H1 (cell line): ENCODE measurements around the gene LSM14B. TPM values are rescaled to one million over a fixed set of nuclear protein-coding genes. Genes with fewer than 3 reads are reported as not detected.

ENCODE experiments used
- CTCF ChIA-PET: fragments of 300-600 bp; sonication (Branson Sonifier 250); formaldehyde crosslinking; loops from one replicate; lab custom pipeline; 2021; ENCODE audit not compliant: partially characterized antibody; lab: Charles Lee
- POLR2A ChIA-PET: fragments of 300-600 bp; sonication (Branson Sonifier 250); formaldehyde crosslinking; loops from one replicate; lab custom pipeline; 2021; ENCODE audit warnings: inconsistent platforms; ENCODE audit not compliant: partially characterized antibody; lab: Charles Lee
- DNase-seq, 2 experiments: peaks; one replicate each; pipeline versions ENCODE4 v3.0.0 to v3.0.0-alpha.2; 2010 to 2022; ENCODE audit warnings: low spot score in 2 of 2, low read depth in 1 of 2, mixed read lengths in 1 of 2
- FAIRE-seq: peaks from 2 replicates; lab custom pipeline; 2011; peaks lifted over from hg19 to GRCh38; lab: Jason Lieb, UNC
- H2AFZ ChIP-seq: 2 replicates; pipeline ENCODE4 v1.8.1; 2012; ENCODE audit warnings: low read length, inconsistent platforms
- H2AK5ac ChIP-seq: 2 replicates; pipeline ENCODE4 v1.6.1; 2013; ENCODE audit warnings: low read depth, low read length
- H2BK120ac ChIP-seq: replicated peaks from 2 replicates; pipeline ENCODE3; 2013; ENCODE audit warnings: low read depth, low read length, inconsistent platforms
- H2BK12ac ChIP-seq: 2 replicates; pipeline ENCODE4 v1.6.1; 2013; ENCODE audit warnings: low read depth, low read length
- H2BK15ac ChIP-seq: 2 replicates; pipeline ENCODE4 v1.6.1; 2013; ENCODE audit warnings: low read length
- H2BK20ac ChIP-seq: 2 replicates; pipeline ENCODE4 v1.6.1; 2013; ENCODE audit warnings: low read length
- H2BK5ac ChIP-seq: 2 replicates; pipeline ENCODE4 v1.6.1; 2013; ENCODE audit warnings: low read depth, low read length
- H3K14ac ChIP-seq: 2 replicates; pipeline ENCODE4 v1.6.1; 2013; ENCODE audit warnings: inconsistent platforms; ENCODE audit not compliant: insufficient read length
- H3K18ac ChIP-seq: 2 replicates; pipeline ENCODE4 v1.6.1; 2013; ENCODE audit warnings: low read length; ENCODE audit errors: extremely low read depth
- H3K23ac ChIP-seq: 2 replicates; pipeline ENCODE4 v1.6.1; 2013; ENCODE audit warnings: inconsistent platforms; ENCODE audit not compliant: insufficient read length
- H3K23me2 ChIP-seq: 2 replicates; pipeline ENCODE4 v1.6.1; 2013; ENCODE audit warnings: low read depth, low read length
- H3K27ac ChIP-seq: 2 replicates; pipeline ENCODE4 v1.6.1; 2011; ENCODE audit warnings: low read depth, low read length, inconsistent platforms
- H3K27me3 ChIP-seq, 4 experiments: replicated peaks in 1 of 4; 1 replicate in 1 of 4; 2 replicates in 3 of 4; pipeline versions ENCODE4 v1.6.1 to v1.8.1; 2011 to 2013; ENCODE audit warnings: low read length in 3 of 4, mild to moderate bottlenecking in 3 of 4, inconsistent platforms in 2 of 4, mixed read lengths in 2 of 4, moderate library complexity in 1 of 4; ENCODE audit not compliant: control insufficient read depth in 3 of 4, insufficient read depth in 3 of 4; ENCODE audit errors: extremely low read depth in 1 of 4
- H3K36me3 ChIP-seq, 4 experiments: 2 replicates each; pipeline versions ENCODE4 v1.6.1 to v1.8.1; 2011 to 2013; ENCODE audit warnings: mild to moderate bottlenecking in 4 of 4, low read length in 3 of 4, moderate library complexity in 2 of 4, control low read depth in 1 of 4, inconsistent platforms in 1 of 4; ENCODE audit not compliant: insufficient read depth in 4 of 4, control insufficient read depth in 2 of 4
- H3K4ac ChIP-seq: replicated peaks from 2 replicates; pipeline ENCODE3; 2013; ENCODE audit warnings: low read length, low read depth, mixed read lengths, inconsistent platforms; ENCODE audit not compliant: insufficient read length
- H3K4me1 ChIP-seq, 4 experiments: replicated peaks in 1 of 4; 1 replicate in 1 of 4; 2 replicates in 3 of 4; pipeline versions ENCODE4 v1.6.1 to v1.8.1; 2011 to 2013; ENCODE audit warnings: low read length in 3 of 4, inconsistent platforms in 2 of 4, mixed read lengths in 1 of 4; ENCODE audit not compliant: insufficient read depth in 4 of 4, control insufficient read depth in 3 of 4
- H3K4me2 ChIP-seq, 2 experiments: 2 replicates each; pipeline versions ENCODE4 v1.6.1 to v1.8.1; 2011 to 2013; ENCODE audit warnings: low read depth in 2 of 2, low read length in 2 of 2, control low read depth in 1 of 2, inconsistent platforms in 1 of 2, mild to moderate bottlenecking in 1 of 2; ENCODE audit not compliant: insufficient read depth in 1 of 2
- H3K4me3 ChIP-seq, 4 experiments: fragments of 200-600, 300-600 bp in 1 of 4; sonication (generic), shearing (Covaris generic), sonication (Bioruptor Twin) in 1 of 4; 2 replicates each; pipeline versions ENCODE4 v1.5.1 to v1.8.1; 2011 to 2016; ENCODE audit warnings: low read length in 4 of 4, low read depth in 3 of 4, control low read depth in 2 of 4, inconsistent platforms in 2 of 4, mild to moderate bottlenecking in 2 of 4, mixed read lengths in 1 of 4, moderate library complexity in 1 of 4; ENCODE audit not compliant: insufficient read depth in 2 of 4; ENCODE audit errors: extremely low read depth in 1 of 4
- H3K56ac ChIP-seq: replicated peaks from 2 replicates; pipeline ENCODE3; 2013; ENCODE audit warnings: low read depth, mild to moderate bottlenecking, mixed read lengths, low read length, inconsistent platforms; ENCODE audit not compliant: insufficient read length
- H3K79me1 ChIP-seq: 2 replicates; pipeline ENCODE4 v1.6.1; 2013; ENCODE audit warnings: low read depth, low read length, control low read depth
- H3K79me2 ChIP-seq, 2 experiments: 2 replicates each; pipeline versions ENCODE4 v1.6.1 to v1.8.1; 2012 to 2013; ENCODE audit warnings: low read length in 2 of 2, mild to moderate bottlenecking in 2 of 2, inconsistent platforms in 1 of 2; ENCODE audit not compliant: insufficient read depth in 2 of 2, control insufficient read depth in 1 of 2
- H3K9ac ChIP-seq, 4 experiments: replicated peaks in 1 of 4; 1 replicate in 1 of 4; 2 replicates in 3 of 4; pipeline versions ENCODE4 v1.6.1 to v1.8.1; 2011 to 2013; ENCODE audit warnings: low read depth in 3 of 4, low read length in 3 of 4, control low read depth in 2 of 4, mild to moderate bottlenecking in 2 of 4, moderate library complexity in 2 of 4, inconsistent platforms in 1 of 4; ENCODE audit errors: extremely low read depth in 1 of 4
- H3K9me3 ChIP-seq, 2 experiments: 2 replicates each; pipeline versions ENCODE4 v1.6.1 to v1.8.1; 2012 to 2013; ENCODE audit warnings: mild to moderate bottlenecking in 2 of 2, moderate library complexity in 2 of 2, control low read depth in 1 of 2, inconsistent platforms in 1 of 2, low read depth in 1 of 2, low read length in 1 of 2, mixed read lengths in 1 of 2; ENCODE audit not compliant: insufficient read depth in 2 of 2
- H4K20me1 ChIP-seq, 2 experiments: replicated peaks in 1 of 2; 2 replicates each; pipeline versions ENCODE3 to v1.8.1; 2011 to 2013; ENCODE audit warnings: inconsistent platforms in 2 of 2, low read length in 2 of 2, mild to moderate bottlenecking in 1 of 2; ENCODE audit not compliant: insufficient read depth in 2 of 2, control insufficient read depth in 1 of 2
- H4K5ac ChIP-seq: 2 replicates; pipeline ENCODE4 v1.6.1; 2013; ENCODE audit warnings: low read length, low read depth, mixed read lengths, inconsistent platforms; ENCODE audit not compliant: insufficient read length
- H4K8ac ChIP-seq: 2 replicates; pipeline ENCODE4 v1.8.0; 2013; ENCODE audit warnings: mild to moderate bottlenecking, moderate library complexity, low read length, inconsistent platforms; ENCODE audit not compliant: insufficient read depth; ENCODE audit errors: extremely low read depth
- H4K91ac ChIP-seq: replicated peaks from 2 replicates; pipeline ENCODE3; 2013; ENCODE audit warnings: low read length, mixed read lengths, inconsistent platforms; ENCODE audit not compliant: insufficient read length
- CTBP2 ChIP-seq: IDR thresholded peaks from 2 replicates; pipeline ENCODE4 v1.7.0; 2011; ENCODE audit warnings: borderline replicate concordance, mild to moderate bottlenecking, moderate library complexity, mixed read lengths, low read length; ENCODE audit not compliant: insufficient read depth, insufficient read length
- EGR1 ChIP-seq: IDR thresholded peaks from 2 replicates; pipeline ENCODE4 v1.6.1; 2011; ENCODE audit warnings: low read depth, low read length, borderline replicate concordance
- EZH2 ChIP-seq: fragments of 200-600 bp; sonication (generic); IDR thresholded peaks from 2 replicates; pipeline ENCODE4 v1.7.1; 2012; ENCODE audit warnings: low read depth, mild to moderate bottlenecking, moderate library complexity, low read length, inconsistent platforms; ENCODE audit not compliant: severe bottlenecking
- KDM5A ChIP-seq: fragments of 200-600 bp; IDR thresholded peaks from 2 replicates; pipeline ENCODE4 v1.7.1; 2012; ENCODE audit warnings: mild to moderate bottlenecking, low read length, inconsistent platforms, mixed read lengths
- PHF8 ChIP-seq: fragments of 200-600 bp; sonication (generic); conservative IDR thresholded peaks from 2 replicates; pipeline ENCODE4 v1.7.1; 2012; ENCODE audit warnings: low read depth, mild to moderate bottlenecking, inconsistent platforms, low read length, moderate library complexity
- RBBP5 ChIP-seq: IDR thresholded peaks from 2 replicates; pipeline ENCODE4 v1.7.1; 2012; ENCODE audit warnings: low read depth, mild to moderate bottlenecking, inconsistent platforms, low read length, moderate library complexity, borderline replicate concordance
- RNF2 ChIP-seq: fragments of 200-900, 300-1000 bp; sonication (generic); IDR thresholded peaks from 2 replicates; pipeline ENCODE4 v1.7.1; 2016; ENCODE audit warnings: borderline replicate concordance, low read depth, mild to moderate bottlenecking, antibody characterized with exemption, low read length; ENCODE audit not compliant: poor library complexity, severe bottlenecking; ENCODE audit errors: missing control alignments
- SIRT6 ChIP-seq: IDR thresholded peaks from one replicate; pipeline ENCODE4 v1.7.1; 2012; ENCODE audit warnings: low read length, inconsistent platforms
- SRF ChIP-seq: IDR thresholded peaks from 2 replicates; pipeline ENCODE4 v1.6.1; 2011; ENCODE audit warnings: mild to moderate bottlenecking, low read depth, low read length, moderate library complexity
- SUZ12 ChIP-seq: fragments of 200-600 bp; sonication (generic); IDR thresholded peaks from 2 replicates; pipeline ENCODE4 v1.6.1; 2012; ENCODE audit warnings: mild to moderate bottlenecking, inconsistent platforms, low read length, moderate library complexity, mixed read lengths
- TBP ChIP-seq: IDR thresholded peaks from 2 replicates; pipeline ENCODE4 v1.6.1; 2011; ENCODE audit warnings: low read depth, low read length, improper control_type of control experiment
- WGBS, 2 experiments: shearing (Covaris generic) in 1 of 2; methylation state at CpG; one replicate each; pipeline versions ENCODE4 v1.1.6 to v1.1.7; 2013 to 2015; ENCODE audit warnings: low lambda C conversion rate in 2 of 2, mixed read lengths in 2 of 2, inconsistent platforms in 1 of 2, low coverage in 1 of 2, missing lambda C conversion rate in 1 of 2; ENCODE audit not compliant: insufficient replicate concordance in 2 of 2, insufficient coverage in 1 of 2, insufficient read length in 1 of 2; ENCODE audit errors: extremely low coverage in 1 of 2, missing lambda C conversion rate in 1 of 2; 5-methylcytosine and 5-hydroxymethylcytosine counted together
- polyA plus RNA-seq, 7 experiments: library from polyadenylated mRNA; depleted of rRNA in 3 of 7; stranded (reverse) in 5 of 7; unstranded in 2 of 7; fragments of >200 nt in 5 of 7; fragments of 200-250 nt in 2 of 7; gene quantifications; 1 replicate in 5 of 7; 2 replicates in 1 of 7; 4 replicates in 1 of 7; pipeline versions ENCODE4 v1.2.1 to v1.2.3, GENCODE V29; 2011 to 2013; ENCODE audit warnings: missing spikeins in 2 of 7, mixed read lengths in 2 of 7
- total RNA-seq: library from RNA; stranded (reverse); fragmentation: NEBNext Ultra II Directional; extraction: Animal tissue kit (Norgen Biotek cat#: 25700); gene quantifications from 2 replicates; pipeline ENCODE4 v1.2.1, GENCODE V29; 2021
- TF ChIP-seq, protein P1 (sequence below): IDR thresholded peaks from 2 replicates; pipeline ENCODE4 v1.6.1; 2012; ENCODE audit warnings: inconsistent platforms

LSM14B gene
- total and polyA plus RNA-seq, 2 of the 8 experiments (the other 6 are each of a cell fraction or from before 2014, with no cell fraction given): 58.3 to 65.6 TPM

DNA sequence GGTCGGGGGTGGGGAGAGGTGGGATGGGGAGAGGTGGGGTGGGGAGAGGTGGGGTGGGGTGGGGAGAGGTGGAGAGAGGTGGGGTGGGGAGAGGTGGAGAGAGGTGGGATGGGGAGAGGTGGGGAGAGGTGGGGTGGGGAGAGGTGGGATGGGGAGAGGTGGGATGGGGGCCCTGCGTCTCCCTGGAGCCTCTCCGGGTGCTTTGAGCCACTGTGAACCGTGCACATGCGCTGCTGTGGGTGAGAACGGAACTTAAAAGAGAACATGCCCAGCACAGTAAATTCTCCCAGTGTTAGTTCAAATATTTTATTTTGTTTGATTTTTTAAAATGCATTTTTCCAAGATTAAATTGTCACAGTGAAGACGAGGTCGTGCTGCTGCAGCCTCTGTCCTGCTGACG, 38.0 kb downstream of the LSM14B start:
- CTCF ChIA-PET: no interaction called here
- Histone ChIP-seq H2BK5ac (no peak overlapping the region; the same call in 1 of the 2 replicates), H3K27ac (no peak overlapping the region), H2BK15ac (no peak overlapping the region), H2AK5ac (no peak overlapping the region), H3K4me1 (peaks cover 0 to 14% (median 6%) of the 10 kb centered on the region in 4 experiments; a peak in 6 of 7 replicates), H3K18ac (no peak overlapping the region), H3K4me2 (no peak overlapping the region), H3K23me2 (no peaks in the 10 kb centered on the region), H3K14ac (no peak overlapping the region), H4K20me1 (peaks cover 18 to 55% of the 10 kb centered on the region in 2 experiments), H2BK12ac (no peak overlapping the region), H3K56ac (no peak overlapping the region), H3K9ac (no peak overlapping the region), H4K5ac (no peak overlapping the region), H3K23ac (no peak overlapping the region), H3K4me3 (no peak overlapping the region), H2BK120ac (no peak overlapping the region), H3K4ac (no peak overlapping the region), H3K36me3 (peaks cover 13 to 37% (median 26%) of the 10 kb centered on the region in 4 experiments), H2BK20ac (no peak overlapping the region), H3K79me2 (peaks cover 5 to 46% of the 10 kb centered on the region in 2 experiments; a peak in 3 of 4 replicates), H3K9me3 (no peaks in the 10 kb centered on the region), H4K91ac (no peak overlapping the region), H2AFZ (no peak overlapping the region), H3K27me3 (no peaks in the 10 kb centered on the region), H4K8ac (no peak overlapping the region), H3K79me1 (peaks cover 13% of the 10 kb centered on the region)
- FAIRE-seq: no peak
- 94% methylated on average over 7 of the region's 9 CpGs; no CpG with 5 or more reads in 1 of the 2 experiments for WGBS, 2 experiments
- no peak for TF ChIP-seq PHF8
- no peak for TF ChIP-seq SRF
- TF ChIP-seq, protein P1, sequence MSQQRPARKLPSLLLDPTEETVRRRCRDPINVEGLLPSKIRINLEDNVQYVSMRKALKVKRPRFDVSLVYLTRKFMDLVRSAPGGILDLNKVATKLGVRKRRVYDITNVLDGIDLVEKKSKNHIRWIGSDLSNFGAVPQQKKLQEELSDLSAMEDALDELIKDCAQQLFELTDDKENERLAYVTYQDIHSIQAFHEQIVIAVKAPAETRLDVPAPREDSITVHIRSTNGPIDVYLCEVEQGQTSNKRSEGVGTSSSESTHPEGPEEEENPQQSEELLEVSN: no peak
- no peak for TF ChIP-seq RNF2
- TF ChIP-seq RBBP5: no peak
- no peak for TF ChIP-seq SUZ12
- no peak for TF ChIP-seq KDM5A
- no peak for TF ChIP-seq SIRT6
- TF ChIP-seq CTBP2: no peak
- no peak for TF ChIP-seq EZH2
- no peak for TF ChIP-seq TBP
- TF ChIP-seq EGR1: no peak
- POLR2A ChIA-PET: interaction anchor here (1.9 kb wide), 1 partner anchor 11 kb away, joined by 5 read pairs; no protein-coding TSS in a partner anchor
- DNase-seq: no peak
